Body of pancreas (tissue), 4 donors: Measurements from ENCODE around the gene IP6K2.

ENCODE experiments used
- CTCF ChIP-seq, 7 experiments: fragments of 450-650 bp in 4 of 7; fragments of 200-600 bp in 3 of 7; sonication (generic) in 3 of 7; IDR thresholded peaks; one replicate each; pipeline ENCODE4 v1.5.1; 2016 to 2019; ENCODE audit warnings: antibody characterized with exemption in 7 of 7
- POLR2A ChIP-seq, 3 donors: fragments of 450-650 bp; IDR thresholded peaks; one replicate each; pipeline ENCODE4 v1.6.1; 2016; ENCODE audit warnings: antibody characterized with exemption in 3 of 3, mild to moderate bottlenecking in 2 of 3

GRCh38 chr3:48655606-48656005, 61.4 kb downstream of the IP6K2 start:
- no peak for TF ChIP-seq POLR2A (IDR thresholded peaks at IDR 0.05)
- no peak for TF ChIP-seq CTCF (IDR thresholded peaks at IDR 0.05)
